ENCODE measurements around the gene MAP6.

The MAP6 gene

DNA sequence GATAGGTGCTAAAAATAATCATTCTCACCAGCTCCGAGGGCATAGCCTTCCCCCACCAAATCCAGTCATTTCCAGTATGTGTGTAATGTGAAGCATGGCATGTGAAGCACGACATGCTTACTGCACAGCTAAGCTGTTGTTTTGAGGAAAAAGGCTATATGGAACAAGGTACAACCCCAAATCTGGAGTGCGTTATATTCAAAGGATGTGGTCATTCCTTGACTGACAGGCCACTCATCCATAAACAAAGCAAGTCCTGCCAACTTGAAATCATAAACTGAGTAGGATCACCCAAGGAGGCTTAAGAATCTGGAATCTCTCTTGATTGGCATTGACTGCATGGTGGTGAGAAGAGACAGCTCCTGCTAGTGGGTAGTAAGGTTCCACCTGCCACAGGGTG is 3.7 kb downstream of the MAP6 start:
- DNase-seq: no peak

DNA sequence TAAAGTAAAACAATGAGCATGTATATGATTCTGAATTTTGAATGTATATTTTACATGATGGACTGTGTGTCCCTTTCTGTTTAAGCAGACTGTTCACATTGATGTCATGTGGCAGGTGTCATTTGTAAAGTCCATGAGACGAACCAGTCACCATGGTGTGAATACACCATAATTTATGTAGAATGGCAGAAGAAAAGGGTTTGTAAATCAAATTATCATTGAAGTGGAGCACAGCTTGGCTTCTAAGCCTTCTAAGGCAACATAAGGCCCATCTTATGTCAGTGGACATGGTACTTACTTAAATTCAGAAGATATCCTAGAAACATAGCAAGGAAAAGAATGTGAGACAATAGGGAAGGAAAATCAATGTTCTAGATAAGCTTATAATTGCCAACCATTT is 4.4 kb downstream of the MAP6 start:
- no peak for DNase-seq

DNA sequence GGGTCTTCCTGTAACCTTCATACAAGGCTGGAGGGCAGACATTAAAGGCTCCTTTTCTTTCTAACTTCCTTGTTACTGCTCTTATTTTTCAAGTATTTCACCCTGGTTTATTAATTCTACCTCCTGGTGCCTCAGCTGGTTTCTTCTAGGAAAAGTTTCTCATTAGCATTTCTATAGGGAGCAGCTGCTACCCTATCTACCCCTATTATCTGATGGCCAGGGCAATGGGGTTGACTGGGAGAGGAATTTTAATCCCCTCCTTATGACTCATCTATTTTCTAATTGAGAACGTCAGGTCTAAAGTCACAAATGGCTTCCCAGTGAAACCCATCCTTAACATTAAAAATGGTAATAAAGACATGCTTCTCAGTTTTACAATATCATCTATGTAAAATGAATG is 5.0 kb downstream of the MAP6 start:
- no peak for DNase-seq

DNA sequence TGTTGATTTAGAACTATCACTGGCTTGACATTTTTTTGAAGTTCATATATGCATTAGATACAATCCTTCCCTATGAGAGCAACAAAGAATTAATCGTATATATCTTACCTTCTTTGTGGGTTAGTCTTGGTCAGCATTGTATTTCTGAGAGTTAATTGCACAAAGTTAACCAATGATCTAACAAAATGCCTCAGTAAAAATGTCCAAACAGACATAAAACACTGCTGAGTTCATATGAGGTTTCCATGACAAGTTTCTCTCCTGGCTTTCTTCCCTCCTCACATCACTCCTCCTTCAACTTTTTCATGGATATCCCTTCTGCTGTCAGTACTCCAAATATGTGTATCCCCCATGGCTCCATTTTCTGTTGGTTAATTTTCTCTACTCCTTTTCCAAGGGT is 9.0 kb downstream of the MAP6 start:
- DNase-seq: no peak

DNA sequence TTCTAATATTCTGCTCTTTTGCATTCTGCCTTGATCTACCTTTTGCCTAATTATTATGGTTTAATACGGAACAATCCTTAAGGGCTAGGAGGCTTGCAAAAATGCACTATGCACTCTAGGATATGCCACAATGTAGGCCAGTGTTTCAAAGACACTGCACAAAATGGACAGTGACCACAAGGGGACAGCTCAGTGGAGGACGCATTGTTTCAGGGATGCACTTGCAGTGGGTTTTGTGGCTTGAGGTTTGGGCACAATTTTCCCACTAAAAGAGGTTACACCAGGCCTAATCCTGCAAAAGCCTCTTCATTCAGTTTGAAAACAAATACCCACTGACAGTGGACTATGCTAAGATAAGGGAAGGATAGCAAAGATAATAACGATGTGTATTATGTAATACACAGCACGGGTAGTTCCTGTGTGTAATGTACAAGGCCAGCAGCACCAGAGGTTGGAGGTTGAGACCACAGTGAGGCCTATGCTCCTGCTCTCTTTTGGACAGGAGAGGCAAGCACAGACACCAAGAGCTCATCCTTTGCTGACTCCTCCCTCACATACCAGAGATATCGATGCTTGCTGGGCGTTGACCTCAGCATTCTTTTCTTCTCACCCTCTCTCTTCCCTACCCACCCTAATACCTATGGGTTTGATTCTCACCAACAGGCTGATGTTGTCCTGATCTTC is 12.7 kb downstream of the MAP6 start:
- no peak for DNase-seq

DNA sequence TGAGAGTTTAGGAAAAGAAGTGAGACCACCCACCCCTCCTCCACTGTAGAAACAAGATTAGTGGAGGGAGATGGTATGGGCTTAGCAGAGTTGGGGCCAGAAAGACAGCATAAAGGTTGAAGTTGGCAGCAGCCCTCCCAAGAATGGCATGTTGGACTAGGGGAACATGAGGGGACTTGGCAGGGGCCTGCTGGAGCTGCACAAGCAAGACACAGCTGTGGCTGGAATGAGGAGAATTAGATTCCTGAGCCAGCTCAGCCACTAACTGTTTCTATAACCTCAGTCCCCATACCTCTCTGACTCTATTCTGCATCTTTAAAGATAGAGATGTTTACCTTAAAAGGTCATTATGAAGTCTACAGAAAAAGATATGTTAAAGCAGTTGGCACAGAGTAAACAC is 13.2 kb downstream of the MAP6 start:
- no peak for DNase-seq

DNA sequence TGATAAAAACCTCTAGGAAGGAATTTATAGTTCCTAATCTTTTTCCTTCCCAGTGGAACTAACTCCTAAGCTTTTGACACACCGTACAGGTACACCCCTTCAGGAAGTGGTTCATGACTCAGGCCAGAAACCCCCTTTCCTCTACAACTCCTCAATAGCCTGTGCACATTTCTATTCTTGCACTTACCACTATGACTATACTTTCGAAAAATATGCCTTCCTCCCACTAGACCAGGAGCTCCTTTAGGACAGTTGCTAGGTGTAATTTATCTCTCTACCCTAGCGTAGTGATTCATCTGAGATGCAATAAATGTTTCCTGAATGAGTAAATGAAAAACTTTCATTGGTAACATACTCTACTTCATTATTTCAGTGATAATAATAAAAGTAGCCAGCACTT is 14.5 kb downstream of the MAP6 start:
- no peak for DNase-seq

DNA sequence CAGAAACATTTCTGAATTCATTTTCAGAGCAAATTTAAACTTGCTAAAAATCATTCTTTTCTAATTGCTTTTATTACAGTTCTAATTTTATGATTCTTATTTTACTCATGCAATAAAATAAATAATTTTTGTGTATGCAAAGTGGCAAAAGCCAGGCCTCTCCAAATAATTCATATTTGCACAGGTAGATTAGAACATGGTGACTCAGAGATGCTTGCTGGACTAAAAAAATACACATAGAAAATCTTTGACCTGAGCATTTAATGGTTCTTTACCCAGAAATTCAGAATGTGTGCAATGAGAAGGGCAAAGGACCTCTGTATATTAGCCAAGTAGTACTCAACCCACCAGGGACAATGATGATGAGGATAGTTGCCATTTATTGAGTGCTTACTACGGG is 15.3 kb downstream of the MAP6 start:
- no peak for DNase-seq

DNA sequence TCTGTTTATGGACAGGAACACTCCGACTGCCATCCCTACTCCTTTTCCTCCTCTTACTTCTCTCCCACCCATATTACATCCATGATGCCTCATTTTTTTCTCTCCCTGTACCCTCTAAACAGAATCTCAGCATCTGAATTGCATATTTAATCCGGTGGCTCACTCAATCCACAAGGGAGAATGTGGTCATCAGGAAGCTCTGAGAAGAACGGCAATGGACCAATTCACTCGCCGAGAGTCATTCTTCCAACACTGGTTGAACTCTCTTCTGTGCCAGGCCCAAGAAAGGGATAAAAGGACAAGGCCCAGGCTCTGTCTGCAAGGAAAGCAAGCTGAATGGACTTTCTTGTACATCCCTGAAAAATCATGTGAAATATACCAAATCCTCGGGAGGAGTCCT is 15.9 kb downstream of the MAP6 start:
- no peak for DNase-seq

DNA sequence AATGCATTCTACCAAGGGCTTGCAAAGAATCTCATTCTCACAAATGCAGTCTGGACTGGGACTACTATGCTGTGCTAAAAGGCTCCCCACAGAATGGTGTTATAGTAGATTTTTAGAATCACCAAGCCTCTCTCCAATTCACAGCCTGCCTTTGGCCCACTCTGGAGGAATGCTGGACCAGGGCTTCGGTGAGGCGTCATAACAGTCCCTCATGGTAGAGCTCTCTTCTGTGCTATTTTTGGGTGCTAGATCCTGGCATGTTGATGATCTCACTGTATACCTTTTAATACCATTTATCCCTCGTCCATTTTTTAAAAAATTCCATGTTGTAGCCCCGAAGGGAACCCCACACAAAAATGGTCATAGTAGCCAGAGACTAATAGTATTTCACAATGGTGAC is 17.6 kb downstream of the MAP6 start:
- no peak for DNase-seq

DNA sequence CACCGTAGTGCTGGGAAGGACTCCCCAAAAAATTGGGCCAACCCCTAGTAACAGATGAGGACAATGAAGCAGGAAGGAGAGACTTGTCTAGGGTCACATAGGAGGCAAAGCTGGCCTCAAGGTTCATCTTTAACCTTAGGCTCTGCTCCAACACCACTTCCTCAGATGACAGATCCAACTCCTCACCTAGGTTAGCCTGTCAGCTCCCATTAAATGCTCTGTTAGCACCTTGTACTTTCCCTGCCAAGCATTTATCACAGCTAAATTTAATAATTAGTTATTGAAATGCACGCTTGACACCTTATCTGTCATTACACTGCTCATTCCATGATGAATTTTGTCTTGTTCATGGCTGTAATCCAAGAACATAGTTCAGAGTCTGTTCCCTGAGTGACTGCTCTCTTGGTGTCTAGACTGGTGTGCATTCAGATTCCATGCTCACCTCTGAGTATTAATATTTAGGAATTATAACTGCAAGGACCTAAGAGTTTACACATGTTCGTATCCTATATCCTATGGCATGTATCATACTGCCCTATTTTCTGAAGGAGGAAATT is 18.6 kb downstream of the MAP6 start:
- no peak for DNase-seq

DNA sequence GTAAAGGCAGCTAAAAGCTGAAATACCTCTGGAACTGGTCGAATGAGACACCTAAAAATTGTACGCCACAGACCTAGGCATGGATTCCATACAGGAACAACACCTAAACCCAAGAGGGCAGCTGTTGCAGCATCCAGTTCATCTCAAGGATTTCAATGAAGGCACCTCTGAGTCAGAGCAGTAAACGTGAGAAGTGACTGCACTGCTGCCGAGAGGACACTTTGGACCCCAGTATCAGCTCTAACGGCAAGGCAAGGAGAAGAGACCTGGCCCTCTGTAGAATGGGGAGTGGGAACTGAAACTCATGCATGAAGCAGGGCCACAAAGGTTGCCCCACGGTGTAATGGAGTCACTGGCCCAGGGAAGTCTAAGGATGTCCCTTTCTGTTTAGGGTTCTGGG is 23.9 kb downstream of the MAP6 start:
- DNase-seq: no peak

DNA sequence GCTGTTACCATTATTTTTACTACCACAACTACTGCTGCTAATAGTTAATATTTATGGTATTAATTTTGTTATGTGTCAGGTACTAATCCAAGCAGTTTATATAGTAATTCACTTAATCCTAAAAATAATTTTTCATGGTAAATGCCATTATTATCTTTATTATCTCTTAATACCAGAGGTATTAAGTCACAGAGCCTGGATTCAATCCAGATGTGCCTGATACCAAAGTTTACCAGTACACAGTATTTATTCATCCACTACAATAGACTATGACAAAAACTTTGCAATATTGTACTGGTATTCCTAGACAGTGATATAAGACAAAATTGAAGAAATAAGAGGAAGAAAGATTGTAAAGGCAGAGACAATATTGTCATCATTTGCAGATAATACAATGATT is 24.5 kb downstream of the MAP6 start:
- no peak for DNase-seq

DNA sequence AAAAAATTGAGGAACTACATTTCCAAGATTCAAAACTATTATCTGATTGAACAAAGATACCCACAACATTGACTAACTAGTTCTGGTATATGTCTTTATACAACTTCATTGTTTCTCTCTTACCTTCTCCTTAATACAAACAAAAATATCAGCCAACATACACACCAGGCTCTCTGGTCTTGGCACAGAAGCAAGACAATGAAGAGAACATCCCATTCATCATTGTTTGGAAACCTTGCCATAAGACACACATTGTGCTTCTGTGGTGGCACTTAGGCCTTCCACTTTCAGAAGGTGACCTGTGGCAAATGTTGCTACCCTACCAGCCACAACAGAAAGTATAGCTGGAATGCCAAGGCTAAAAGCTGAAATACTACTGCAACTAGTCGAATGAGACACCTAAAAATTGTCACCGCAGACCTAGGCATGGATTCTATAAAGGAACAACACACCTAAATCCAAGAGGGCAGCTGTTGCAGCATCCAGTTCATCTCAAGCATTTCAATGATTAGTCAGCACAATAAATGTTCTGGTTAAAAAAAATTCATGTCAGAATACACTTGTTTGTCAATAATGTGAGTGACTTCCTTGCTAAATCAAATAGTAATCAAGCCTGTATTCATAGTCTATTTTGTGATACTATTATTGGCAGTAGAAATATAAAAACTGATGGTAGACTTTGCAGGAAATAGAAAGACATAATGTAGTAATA is 26.3 kb downstream of the MAP6 start:
- no peak for DNase-seq

DNA sequence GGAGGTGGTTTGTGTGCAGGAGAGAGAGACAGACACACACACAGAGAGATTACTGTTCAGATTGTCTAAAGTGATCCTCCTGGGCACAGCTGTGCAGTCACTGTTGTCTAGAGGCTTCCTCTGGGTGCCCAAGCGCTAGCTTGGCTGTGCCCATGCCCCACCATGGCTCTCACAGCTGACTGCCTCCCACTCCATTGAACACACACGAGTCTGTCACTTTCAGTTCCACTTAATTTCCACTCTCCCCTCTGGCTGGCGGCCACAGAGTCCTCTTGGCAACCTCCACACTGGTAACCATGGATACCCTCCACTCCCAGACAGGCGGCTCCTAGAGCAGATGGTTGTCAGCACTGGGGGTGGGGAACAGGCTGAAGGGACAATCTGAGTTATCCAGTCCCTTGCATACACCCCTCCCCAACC is 29.1 kb downstream of the MAP6 start:
- DNase-seq: no peak

DNA sequence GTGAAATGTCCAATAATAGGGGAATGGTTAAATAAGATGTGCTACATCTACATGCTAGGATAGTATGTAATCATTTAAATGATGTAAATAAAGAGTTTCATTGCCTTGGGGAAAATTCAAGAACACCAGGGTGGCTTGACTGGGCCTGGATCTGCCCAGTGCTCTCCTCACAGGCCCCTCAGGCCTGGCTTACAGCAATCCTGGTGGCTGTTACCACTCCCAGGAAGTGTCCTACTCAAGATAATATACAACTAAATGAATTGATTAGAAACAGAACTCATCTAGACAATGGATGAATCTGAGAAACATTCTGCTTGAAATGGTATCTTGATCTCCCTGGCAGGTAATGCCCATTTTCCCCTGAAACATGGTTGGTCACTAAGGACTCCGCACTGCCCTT is 30.8 kb downstream of the MAP6 start:
- no peak for DNase-seq

DNA sequence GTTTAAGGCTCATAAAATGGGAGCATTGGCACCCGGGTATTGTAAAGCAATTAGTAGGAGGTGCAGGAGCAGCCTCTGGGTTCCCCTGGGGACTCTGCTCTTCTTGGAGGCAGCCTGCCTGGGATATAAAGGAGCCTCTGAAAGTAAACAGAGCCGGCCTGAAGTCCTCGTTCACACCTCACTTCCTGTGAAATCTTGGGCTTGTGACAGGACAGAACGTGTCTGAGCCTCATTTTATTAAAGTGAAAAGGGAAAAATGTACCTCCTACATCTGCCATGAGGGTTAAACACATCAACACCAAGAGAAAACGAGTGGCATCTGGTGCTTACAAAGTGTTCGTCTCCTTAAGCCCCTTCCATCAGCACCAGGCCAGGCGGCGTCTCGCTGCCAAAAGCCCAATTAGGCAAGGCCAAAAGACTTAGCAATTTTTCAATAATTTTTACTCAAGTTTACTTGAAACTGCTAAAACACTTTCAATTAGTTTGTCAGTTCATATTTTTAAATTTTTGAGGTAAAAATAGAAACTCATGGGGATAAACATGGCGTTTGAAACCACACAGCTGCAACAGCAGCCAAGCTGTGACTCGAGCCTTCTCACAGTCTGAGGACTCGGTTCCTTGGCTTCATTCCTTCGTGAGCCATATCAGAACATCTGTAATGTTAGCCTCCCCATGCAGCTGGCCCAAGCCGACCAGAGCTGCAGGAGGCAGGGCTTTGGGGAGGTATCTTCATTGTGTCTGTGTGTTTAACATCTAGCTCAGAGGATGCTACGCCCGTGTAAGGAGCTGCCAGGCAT is 33.6 kb downstream of the MAP6 start:
- DNase-seq: no peak

DNA sequence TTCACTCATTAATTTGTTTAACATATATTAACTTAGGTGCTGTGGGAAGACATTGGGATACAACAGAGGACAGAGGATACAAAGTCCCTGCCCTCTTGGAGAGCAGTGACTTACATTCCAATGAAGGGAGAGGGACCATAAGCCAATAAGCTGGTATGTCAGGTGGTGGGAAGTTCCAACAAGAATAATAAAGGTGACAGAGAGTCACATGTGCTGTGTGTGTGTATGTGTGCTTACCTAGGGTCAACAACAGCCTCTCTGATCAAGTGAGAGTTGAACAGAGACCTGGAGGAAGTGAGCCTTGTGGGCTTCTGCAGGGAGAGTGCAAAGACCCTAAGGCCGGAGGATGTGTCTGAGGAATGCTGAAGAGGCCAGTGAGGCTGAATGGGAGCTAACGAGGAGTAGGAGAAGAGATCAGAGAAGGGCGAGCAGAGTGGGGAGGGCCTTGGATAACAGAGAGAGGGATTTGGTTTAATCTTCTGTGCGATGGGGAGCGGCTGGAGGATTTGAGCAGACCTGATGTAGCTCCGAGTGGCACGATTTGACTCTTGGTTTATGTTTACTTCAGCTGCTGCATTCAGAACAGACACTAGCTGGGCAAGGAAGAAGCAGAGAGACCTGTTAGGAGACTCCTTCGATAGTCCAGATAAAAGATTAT is 35.3 kb downstream of the MAP6 start:
- DNase-seq: no peak

DNA sequence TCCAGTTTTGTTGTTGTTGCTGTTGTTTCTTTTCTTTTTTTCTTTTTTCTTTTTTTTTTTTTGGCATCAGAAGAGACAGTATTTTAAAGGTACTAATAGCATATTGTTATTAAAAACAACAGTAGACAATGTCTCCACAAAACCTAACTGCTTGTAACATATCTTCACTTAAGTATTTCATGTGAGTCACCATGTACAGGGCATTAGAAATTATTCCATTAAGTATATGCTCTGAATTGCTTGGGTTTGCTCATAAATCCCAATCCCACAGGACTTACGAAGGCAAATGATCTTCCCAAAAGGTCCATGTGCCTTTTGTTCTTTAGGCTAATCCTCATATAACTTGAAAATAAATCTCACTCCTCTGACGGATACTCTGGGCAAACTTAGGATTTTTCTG is 35.9 kb downstream of the MAP6 start:
- DNase-seq: no peak

DNA sequence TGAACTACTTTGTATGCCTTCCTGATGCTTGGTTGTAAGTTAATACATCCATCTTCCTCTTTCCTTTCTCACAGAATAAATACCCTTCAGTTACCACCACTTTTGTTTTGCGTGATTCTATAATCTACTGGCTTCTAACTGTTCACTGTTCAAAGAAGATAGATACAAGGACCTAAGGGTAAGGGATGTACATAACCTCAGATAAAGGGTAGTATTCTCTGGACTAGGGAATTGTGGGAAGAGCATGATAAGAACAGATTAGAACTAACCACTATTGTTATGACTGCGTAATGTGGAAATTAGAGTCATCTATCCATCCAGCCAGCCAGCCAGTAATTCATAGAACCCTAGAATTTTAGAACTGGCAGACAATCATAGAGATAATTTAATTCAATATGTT is 36.4 kb downstream of the MAP6 start:
- no peak for DNase-seq

DNA sequence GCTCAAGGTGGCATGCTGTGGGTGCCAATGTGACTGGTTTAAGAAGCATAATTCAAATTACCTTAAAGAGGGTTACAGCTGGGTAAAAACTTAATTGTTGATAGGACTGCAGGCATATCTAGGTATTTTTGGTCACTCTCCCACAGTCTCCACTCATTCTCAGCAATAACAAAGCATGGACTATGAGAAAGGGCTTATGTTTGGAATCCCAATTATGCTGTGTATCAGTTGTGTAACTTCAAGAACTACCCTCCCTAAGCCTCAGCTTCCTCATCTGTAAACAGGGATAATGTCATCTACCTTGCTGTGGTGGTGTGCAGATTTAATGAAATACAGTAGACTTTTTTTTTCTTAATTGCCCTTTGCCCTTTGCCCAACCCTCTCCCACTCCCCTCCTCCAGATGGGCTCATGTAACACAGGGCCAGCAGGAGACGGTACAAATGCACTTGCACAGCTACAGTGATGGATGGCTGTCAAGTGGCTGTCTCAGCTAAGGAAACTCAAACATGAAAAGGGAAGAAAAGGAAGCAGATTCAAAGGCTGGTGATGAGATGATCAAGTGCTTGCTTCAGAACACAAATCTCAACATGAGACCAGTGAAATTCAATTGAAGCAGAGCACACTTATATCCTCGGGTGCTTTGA is 37.6 kb downstream of the MAP6 start:
- no peak for DNase-seq

DNA sequence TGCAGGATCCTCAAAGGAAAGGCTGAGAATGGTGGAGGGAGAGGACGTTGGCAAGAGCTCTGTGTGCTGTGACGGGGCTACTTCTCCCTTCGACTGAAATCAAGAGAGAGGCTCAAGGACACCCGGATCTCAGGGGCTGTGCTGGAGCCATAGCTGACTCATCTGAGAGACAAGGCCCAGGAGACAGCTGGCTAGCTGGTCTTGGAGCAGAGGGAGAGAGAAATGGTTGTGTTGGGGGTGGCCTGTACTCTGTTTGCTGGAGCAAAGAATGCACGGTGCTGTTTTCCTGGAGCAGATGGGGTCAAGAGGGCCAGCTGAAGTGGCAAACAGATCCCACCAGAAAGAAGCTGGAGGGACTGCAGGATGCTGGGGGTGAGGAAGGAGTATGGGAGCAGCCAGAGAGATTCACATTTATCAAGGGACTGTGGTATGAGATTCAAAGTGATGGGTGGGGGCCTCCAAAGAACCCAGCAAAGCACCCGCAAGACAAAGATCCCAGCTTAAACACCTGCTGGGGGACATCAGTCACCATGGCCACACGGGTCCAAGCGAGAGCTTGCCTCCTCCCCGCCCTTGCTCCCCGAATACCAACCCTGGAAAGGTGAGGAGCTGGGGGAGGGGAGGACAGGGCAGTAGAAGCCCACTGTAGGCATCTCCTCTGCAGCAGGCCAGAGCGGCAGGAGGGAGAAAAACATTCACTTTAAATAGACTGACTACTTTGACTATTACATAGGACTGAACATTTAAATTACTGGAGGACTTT is 40.8 kb downstream of the MAP6 start:
- DNase-seq: no peak
